Bronchial smooth muscle cell (primary cell): ENCODE measurements around the gene F10. TPM values are rescaled to one million over a fixed set of nuclear protein-coding genes. Genes with fewer than 3 reads are reported as not detected.

ENCODE experiments used
- total RNA-seq: library from RNA; depleted of rRNA; stranded (reverse); fragments of >200 nt; gene quantifications from 2 replicates; pipeline ENCODE4 v1.2.1, GENCODE V29; 2014

F10 gene
- total RNA-seq: 26.8 and 38.1 TPM in 2 replicates

DNA sequence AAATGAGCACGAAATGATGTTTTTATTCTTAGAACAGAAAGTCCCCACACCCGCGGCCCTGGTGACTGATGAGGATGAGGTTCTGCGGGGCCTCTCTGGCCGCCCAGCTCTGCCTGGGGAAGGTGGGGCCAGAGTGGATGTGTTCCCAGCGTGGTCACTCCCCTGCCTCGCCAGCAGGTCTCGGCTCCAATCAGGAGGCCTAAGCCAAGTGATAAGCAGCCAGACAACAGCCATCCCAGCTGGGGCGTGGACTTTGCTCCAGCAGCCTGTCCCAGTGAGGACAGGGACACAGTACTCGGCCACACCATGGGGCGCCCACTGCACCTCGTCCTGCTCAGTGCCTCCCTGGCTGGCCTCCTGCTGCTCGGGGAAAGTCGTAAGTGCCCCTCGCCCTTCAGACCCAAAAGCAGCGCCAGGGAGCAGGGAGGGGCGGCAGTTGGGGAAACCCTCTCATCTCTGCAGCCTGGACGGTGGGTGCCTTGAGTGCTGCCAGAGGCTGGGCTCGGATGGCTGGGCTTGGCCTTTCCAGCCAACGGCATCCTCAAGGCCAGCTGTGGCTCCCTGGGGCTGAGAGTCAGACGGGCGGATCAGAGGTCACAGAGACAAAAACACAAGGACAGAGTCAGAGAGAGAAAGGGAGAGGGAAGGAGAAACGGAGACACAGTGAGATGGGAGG lies at the start of gene F10:
F10 (plus strand) TSS at position 250 of the 676 bp plus-strand sequence; CDS start at position 307, 57 bp downstream.

DNA sequence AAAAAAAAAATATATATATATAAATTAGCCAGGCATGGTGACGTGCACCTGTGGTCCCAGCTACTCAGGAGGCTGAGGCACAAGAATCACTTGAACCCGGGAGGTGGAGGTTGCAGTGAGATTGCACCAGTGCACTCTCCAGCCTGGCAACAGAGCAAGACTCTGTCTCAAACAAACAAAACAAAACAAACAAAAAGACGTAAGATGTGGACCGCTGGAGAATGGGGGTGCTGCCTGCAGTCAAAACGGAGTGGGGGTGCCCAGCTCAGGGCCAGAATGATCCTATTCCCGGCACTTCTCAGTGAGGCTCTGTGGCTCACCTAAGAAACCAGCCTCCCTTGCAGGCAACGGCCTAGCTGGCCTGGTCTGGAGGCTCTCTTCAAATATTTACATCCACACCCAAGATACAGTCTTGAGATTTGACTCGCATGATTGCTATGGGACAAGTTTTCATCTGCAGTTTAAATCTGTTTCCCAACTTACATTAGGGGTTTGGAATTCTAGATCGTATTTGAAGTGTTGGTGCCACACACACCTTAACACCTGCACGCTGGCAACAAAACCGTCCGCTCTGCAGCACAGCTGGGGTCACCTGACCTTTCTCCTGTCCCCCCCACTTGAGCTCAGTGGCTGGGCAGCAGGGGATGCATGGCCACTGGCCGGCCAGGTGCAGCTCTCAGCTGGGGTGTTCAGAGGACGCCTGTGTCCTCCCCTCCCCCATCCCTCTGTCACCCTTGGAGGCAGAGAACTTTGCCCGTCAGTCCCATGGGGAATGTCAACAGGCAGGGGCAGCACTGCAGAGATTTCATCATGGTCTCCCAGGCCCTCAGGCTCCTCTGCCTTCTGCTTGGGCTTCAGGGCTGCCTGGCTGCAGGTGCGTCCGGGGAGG lies 17.3 kb upstream of the F10 start, which contains the start of gene F7:
F7 (plus strand) TSS at position 760 of the 889 bp plus-strand sequence; CDS start at position 811, 51 bp downstream.

DNA sequence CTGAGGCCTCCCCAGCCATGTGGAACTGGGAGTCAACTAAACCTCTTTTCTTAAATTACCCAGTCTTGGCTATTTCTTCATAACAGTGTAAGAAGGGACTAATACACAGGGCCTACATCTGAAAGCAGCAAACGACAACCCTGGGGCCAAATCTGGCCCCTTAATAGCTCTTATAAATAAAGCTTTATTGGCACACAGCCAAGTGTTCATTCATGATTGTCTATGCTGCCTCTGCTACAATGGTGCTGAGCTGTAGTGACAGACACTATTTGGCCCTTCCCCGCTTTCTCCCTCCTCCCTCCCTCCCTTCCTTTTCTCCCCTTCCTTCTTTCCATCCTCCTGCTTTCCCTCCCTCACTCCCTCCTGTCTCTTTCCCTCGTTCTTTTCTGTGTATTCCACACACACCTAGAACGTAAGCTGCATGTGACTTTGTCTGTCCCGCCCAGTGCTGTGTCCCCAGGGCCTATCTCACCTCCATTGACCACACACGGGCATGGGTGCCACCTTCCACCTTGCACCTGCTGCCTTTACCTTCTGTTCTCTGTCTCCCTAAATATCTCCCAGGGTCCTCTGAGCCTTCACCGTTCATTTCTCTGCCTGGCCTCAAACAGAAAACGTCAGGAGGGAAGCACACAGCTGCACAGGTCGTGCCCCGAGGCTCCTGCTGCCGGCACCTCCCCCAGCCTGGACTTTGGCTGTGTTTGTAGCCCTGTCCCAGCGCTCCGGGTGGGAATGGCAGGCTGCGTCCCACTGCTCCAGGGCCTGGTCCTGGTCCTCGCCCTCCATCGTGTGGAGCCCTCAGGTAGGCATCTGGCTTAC lies 35.5 kb downstream of the F10 start, which contains the start of gene PROZ:
PROZ (plus strand) TSS at position 720 of the 819 bp plus-strand sequence; CDS start at position 733, 13 bp downstream.

Other genes starting within 250 kb of the F10 start
- 0.63 and 1.1 TPM in 2 replicates for gene MCF2L, start 153.6 kb upstream of the F10 start, total RNA-seq
- under 0.01 TPM in 1 of 2 replicates, not detected in the other for gene F7, start 17.0 kb upstream of the F10 start, total RNA-seq
- gene PROZ, start 35.8 kb downstream of the F10 start, total RNA-seq: not detected in 2 replicates
- gene PCID2, start 85.9 kb downstream of the F10 start, total RNA-seq: 63.7 and 81.8 TPM in 2 replicates
- gene CUL4A, start 86.8 kb downstream of the F10 start, total RNA-seq: 87.9 and 124 TPM in 2 replicates
- 231 and 301 TPM in 2 replicates for gene LAMP1, start 174.4 kb downstream of the F10 start, total RNA-seq
- 0.69 and 2.8 TPM in 2 replicates for gene GRTP1, start 241.3 kb downstream of the F10 start, total RNA-seq